CD8-positive, alpha-beta memory T cell (primary cell): ENCODE results near the gene TXNL4B. TPM values are rescaled to one million over a fixed set of nuclear protein-coding genes. Genes with fewer than 3 reads are reported as not detected.
"Not testable (repeated sequence)": the region's sequence is repeated elsewhere in the genome, so short reads cannot be mapped to it uniquely, and the experiment has no call there.

Experiments
- CTCF ChIA-PET: fragments of 350-600 bp; sonication (Branson Sonifier 250); formaldehyde crosslinking; loops from one replicate; lab custom pipeline; 2021; ENCODE audit warnings: antibody characterized with exemption; lab: Charles Lee
- POLR2A ChIA-PET: fragments of 350-600 bp; sonication (Branson Sonifier 250); formaldehyde crosslinking; loops from one replicate; lab custom pipeline; 2021; ENCODE audit warnings: antibody characterized with exemption; lab: Charles Lee
- DNase-seq, 5 donors: peaks; one replicate each; pipeline versions ENCODE4 v3.0.0 to v3.0.0-alpha.2; 2020 to 2022; ENCODE audit warnings: mixed read lengths in 1 of 5
- H3K27ac ChIP-seq: one replicate; pipeline ENCODE4 v1.7.0; 2013; ENCODE audit warnings: low read depth, mild to moderate bottlenecking, low read length, moderate library complexity
- H3K27me3 ChIP-seq: 2 replicates; pipeline ENCODE4 v1.7.0; 2013; ENCODE audit warnings: low read length, mild to moderate bottlenecking; ENCODE audit not compliant: insufficient read depth, poor library complexity, severe bottlenecking
- H3K36me3 ChIP-seq: 2 replicates; pipeline ENCODE4 v1.7.0; 2013; ENCODE audit warnings: mild to moderate bottlenecking, low read length, moderate library complexity; ENCODE audit not compliant: insufficient read depth
- H3K4me1 ChIP-seq: 2 replicates; pipeline ENCODE4 v1.7.0; 2013; ENCODE audit warnings: mild to moderate bottlenecking, low read length, moderate library complexity; ENCODE audit not compliant: insufficient read depth
- H3K4me3 ChIP-seq: 2 replicates; pipeline ENCODE4 v1.7.0; 2013; ENCODE audit warnings: mild to moderate bottlenecking, low read length
- H3K9me3 ChIP-seq: 2 replicates; pipeline ENCODE4 v1.7.0; 2013; ENCODE audit warnings: mild to moderate bottlenecking, low read length
- H3K27ac Mint-ChIP-seq, 8 donors: one replicate each; pipeline ENCODE4 v1.8.0; 2020 to 2021; ENCODE audit warnings: mixed read lengths in 8 of 8, mild to moderate bottlenecking in 6 of 8, inconsistent platforms in 3 of 8, moderate library complexity in 3 of 8
- H3K27me3 Mint-ChIP-seq, 2 donors: one replicate each; pipeline ENCODE4 v1.8.0; 2020 to 2021; ENCODE audit warnings: mixed read lengths in 2 of 2, mild to moderate bottlenecking in 1 of 2, moderate library complexity in 1 of 2
- H3K36me3 Mint-ChIP-seq, 3 donors: one replicate each; pipeline ENCODE4 v1.8.0; 2020 to 2021; ENCODE audit warnings: mixed read lengths in 3 of 3, inconsistent platforms in 1 of 3, mild to moderate bottlenecking in 1 of 3
- H3K4me1 Mint-ChIP-seq, 3 donors: one replicate each; pipeline ENCODE4 v1.8.0; 2020 to 2021; ENCODE audit warnings: mixed read lengths in 3 of 3, inconsistent platforms in 1 of 3, mild to moderate bottlenecking in 1 of 3
- H3K4me3 Mint-ChIP-seq, 7 donors: one replicate each; pipeline ENCODE4 v1.8.0; 2020 to 2021; ENCODE audit warnings: mixed read lengths in 7 of 7, mild to moderate bottlenecking in 6 of 7, moderate library complexity in 4 of 7, inconsistent platforms in 2 of 7
- H3K9me3 Mint-ChIP-seq, 5 donors: one replicate each; pipeline ENCODE4 v1.8.0; 2020 to 2022; ENCODE audit warnings: mixed read lengths in 5 of 5, mild to moderate bottlenecking in 3 of 5, moderate library complexity in 2 of 5, inconsistent platforms in 1 of 5
- polyA plus RNA-seq: library from polyadenylated mRNA; unstranded; fragments of 300-500 nt; fragmentation: Illumina TruSeq; gene quantifications from one replicate; pipeline ENCODE4 v1.2.3, GENCODE V29; 2021
- total RNA-seq, 2 experiments: library from RNA; stranded (reverse); gene quantifications; one replicate each; pipeline ENCODE4 v1.2.3, GENCODE V29; 2021

TXNL4B gene
- total and polyA plus RNA-seq, 3 experiments from 2014 or later = 14.0 to 38.7 (median 37.9) TPM

- H3K36me3 Mint-ChIP-seq = peaks cover 4 to 7% (median 5%) of the 10 kb centered on the region in 3 donors
- ChIA-PET CTCF (no interaction called here), POLR2A (no interaction called here)
- no peaks in the 10 kb centered on the region for H3K27me3 Mint-ChIP-seq
- H3K4me1 ChIP-seq = no peaks in the 10 kb centered on the region
- no peak overlapping the region for H3K27ac Mint-ChIP-seq
- no peak overlapping the region for H3K4me3 Mint-ChIP-seq
- no peak overlapping the region for H3K4me3 ChIP-seq
- no peaks in the 10 kb centered on the region for H3K4me1 Mint-ChIP-seq
- no peaks in the 10 kb centered on the region for H3K9me3 ChIP-seq
- H3K27ac ChIP-seq = no peak overlapping the region
- H3K36me3 ChIP-seq = no peaks in the 10 kb centered on the region
- no peak for DNase-seq
- H3K27me3 ChIP-seq = no peaks in the 10 kb centered on the region
- H3K9me3 Mint-ChIP-seq = no peaks in the 10 kb centered on the region
Observed at GRCh38 chr16:72061564-72061963, 31.9 kb downstream of the TXNL4B start.

GRCh38 chr16:72060405-72060804, 33.0 kb downstream of the TXNL4B start:
- CTCF ChIA-PET = no interaction called here
- Mint-ChIP-seq H3K27ac (no peak overlapping the region), H3K9me3 (no peaks in the 10 kb centered on the region), H3K27me3 (no peaks in the 10 kb centered on the region), H3K36me3 (peaks cover 4 to 7% (median 5%) of the 10 kb centered on the region in 3 donors), H3K4me3 (no peak overlapping the region), H3K4me1 (no peaks in the 10 kb centered on the region)
- no peak overlapping the region for H3K27ac ChIP-seq
- no peak overlapping the region for H3K4me3 ChIP-seq
- no peaks in the 10 kb centered on the region for H3K36me3 ChIP-seq
- no peaks in the 10 kb centered on the region for H3K27me3 ChIP-seq
- no peaks in the 10 kb centered on the region for H3K4me1 ChIP-seq
- no peaks in the 10 kb centered on the region for H3K9me3 ChIP-seq
- POLR2A ChIA-PET = no interaction called here
- DNase-seq = no peak

- H3K4me1 ChIP-seq, CTCF ChIA-PET, H3K4me1 Mint-ChIP-seq, H3K4me3 ChIP-seq, H3K27ac Mint-ChIP-seq, H3K36me3 ChIP-seq, H3K27me3 Mint-ChIP-seq, H3K36me3 Mint-ChIP-seq, POLR2A ChIA-PET, DNase-seq, H3K27me3 ChIP-seq, H3K4me3 Mint-ChIP-seq, H3K9me3 ChIP-seq, H3K27ac ChIP-seq, H3K9me3 Mint-ChIP-seq: not testable (repeated sequence)
Observed at GRCh38 chr16:72059060-72059459, 34.4 kb downstream of the TXNL4B start.

GRCh38 chr16:72057313-72057712, 36.1 kb downstream of the TXNL4B start:
- CTCF ChIA-PET, H3K4me1 ChIP-seq, H3K4me3 Mint-ChIP-seq, H3K27me3 ChIP-seq, H3K36me3 ChIP-seq, H3K4me1 Mint-ChIP-seq, H3K27ac ChIP-seq, H3K27ac Mint-ChIP-seq, POLR2A ChIA-PET, H3K4me3 ChIP-seq, H3K9me3 ChIP-seq, H3K27me3 Mint-ChIP-seq, DNase-seq, H3K36me3 Mint-ChIP-seq, H3K9me3 Mint-ChIP-seq: not testable (repeated sequence)

- no peaks in the 10 kb centered on the region for H3K36me3 Mint-ChIP-seq
Observed at GRCh38 chr16:72055911-72056310, 37.5 kb downstream of the TXNL4B start.

GRCh38 chr16:72054254-72054847, 39.1 kb downstream of the TXNL4B start, which contains the start of gene HP:
Gene HP, plus strand, starts transcription at chr16:72054505. Its CDS starts 148 bp downstream, at chr16:72054653.
- H3K27me3 ChIP-seq, H3K27ac ChIP-seq, H3K36me3 ChIP-seq, CTCF ChIA-PET, H3K4me1 ChIP-seq, H3K27me3 Mint-ChIP-seq, POLR2A ChIA-PET, H3K4me3 ChIP-seq, DNase-seq, H3K4me1 Mint-ChIP-seq, H3K36me3 Mint-ChIP-seq, H3K9me3 ChIP-seq, H3K4me3 Mint-ChIP-seq: not testable (repeated sequence)
- peak within 1 kb of the TSS in 1 of 8 donors; percentile 14 for H3K27ac Mint-ChIP-seq
- H3K9me3 Mint-ChIP-seq = peaks cover under 1 to 16% (median 9%) of the 10 kb centered on the region in 5 donors

More at GRCh38 chr16:72055911-72056310, 37.5 kb downstream of the TXNL4B start:
- H3K4me3 ChIP-seq = no peak overlapping the region
- H3K4me1 ChIP-seq = no peaks in the 10 kb centered on the region
- no peak for DNase-seq
- peak overlapping the region in 1 of 8 donors; percentile 26 for H3K27ac Mint-ChIP-seq
- POLR2A ChIA-PET = no interaction called here
- no peaks in the 10 kb centered on the region for H3K36me3 ChIP-seq
- no peaks in the 10 kb centered on the region for H3K27me3 Mint-ChIP-seq
- H3K27me3 ChIP-seq = no peaks in the 10 kb centered on the region
- H3K4me1 Mint-ChIP-seq = no peaks in the 10 kb centered on the region
- H3K9me3 ChIP-seq = no peaks in the 10 kb centered on the region
- no peak overlapping the region for H3K27ac ChIP-seq
- CTCF ChIA-PET = no interaction called here
- H3K4me3 Mint-ChIP-seq = no peak overlapping the region
- H3K9me3 Mint-ChIP-seq = peaks cover 0 to 2% (median 0%) of the 10 kb centered on the region in 5 donors

- Mint-ChIP-seq H3K4me1 (no peaks in the 10 kb centered on the region), H3K9me3 (peaks cover 8 to 25% (median 19%) of the 10 kb centered on the region in 5 donors), H3K4me3 (no peak overlapping the region), H3K27me3 (no peaks in the 10 kb centered on the region), H3K27ac (no peak overlapping the region), H3K36me3 (peaks cover 0 to 16% (median 0%) of the 10 kb centered on the region in 3 donors)
- ChIA-PET POLR2A (no interaction called here), CTCF (no interaction called here)
- H3K27me3 ChIP-seq = no peaks in the 10 kb centered on the region
- no peak for DNase-seq
- no peaks in the 10 kb centered on the region for H3K9me3 ChIP-seq
- no peaks in the 10 kb centered on the region for H3K36me3 ChIP-seq
- no peak overlapping the region for H3K4me3 ChIP-seq
- H3K4me1 ChIP-seq = no peaks in the 10 kb centered on the region
- no peak overlapping the region for H3K27ac ChIP-seq
Observed at GRCh38 chr16:72051818-72052217, 41.6 kb downstream of the TXNL4B start.

- Mint-ChIP-seq H3K27ac (no peak overlapping the region), H3K27me3 (no peaks in the 10 kb centered on the region), H3K9me3 (peaks cover 8 to 25% (median 19%) of the 10 kb centered on the region in 5 donors), H3K36me3 (peaks cover 0 to 16% (median 0%) of the 10 kb centered on the region in 3 donors), H3K4me3 (no peak overlapping the region), H3K4me1 (no peaks in the 10 kb centered on the region)
- CTCF ChIA-PET = no interaction called here
- no peaks in the 10 kb centered on the region for H3K9me3 ChIP-seq
- DNase-seq = no peak
- H3K27me3 ChIP-seq = no peaks in the 10 kb centered on the region
- H3K4me3 ChIP-seq = no peak overlapping the region
- no peaks in the 10 kb centered on the region for H3K4me1 ChIP-seq
- no peak overlapping the region for H3K27ac ChIP-seq
- POLR2A ChIA-PET = no interaction called here
- H3K36me3 ChIP-seq = no peaks in the 10 kb centered on the region
Observed at GRCh38 chr16:72050769-72051464, 42.5 kb downstream of the TXNL4B start.
